GM23338 (cell line): ENCODE results near the gene ENOX1. TPM values are rescaled to one million over a fixed set of nuclear protein-coding genes. Genes with fewer than 3 reads are reported as not detected.

ENCODE experiments used
- ATAC-seq: fragments of 200-7000 bp; cut with Tn5 transposase; 3 replicates; pipeline ENCODE4 v1.9.1; 2020
- DNase-seq: peaks from one replicate; pipeline ENCODE4 v3.0.0-alpha.2; 2015; ENCODE audit warnings: low spot score
- H2AFZ ChIP-seq: fragments of 200-600 bp; sonication (generic); 2 replicates; pipeline ENCODE4 v1.8.0; 2016; ENCODE audit warnings: antibody characterized with exemption, mild to moderate bottlenecking, moderate library complexity
- H3F3A ChIP-seq: fragments of 200-600 bp; sonication (generic); replicated peaks from 2 replicates; pipeline ENCODE4 v1.8.0; 2017; ENCODE audit warnings: antibody characterized with exemption, mixed run types, low read depth
- H3K27ac ChIP-seq: fragments of 200-600 bp; sonication (generic); 2 replicates; pipeline ENCODE4 v1.6.1; 2016; ENCODE audit warnings: low read depth
- H3K27me3 ChIP-seq: fragments of 200-600 bp; sonication (generic); 2 replicates; pipeline ENCODE4 v1.8.0; 2016; ENCODE audit warnings: mild to moderate bottlenecking, mixed run types, moderate library complexity; ENCODE audit not compliant: insufficient read depth
- H3K36me3 ChIP-seq: fragments of 200-600 bp; sonication (generic); 2 replicates; pipeline ENCODE4 v1.8.0; 2016; ENCODE audit warnings: mild to moderate bottlenecking; ENCODE audit not compliant: insufficient read depth
- H3K4me1 ChIP-seq: fragments of 200-600 bp; sonication (generic); 2 replicates; pipeline ENCODE4 v1.8.0; 2016; ENCODE audit warnings: mild to moderate bottlenecking, moderate library complexity; ENCODE audit not compliant: insufficient read depth
- H3K4me2 ChIP-seq: fragments of 200-600 bp; sonication (generic); 2 replicates; pipeline ENCODE4 v1.7.1; 2017; ENCODE audit warnings: mixed run types
- H3K4me3 ChIP-seq: fragments of 200-600 bp; sonication (generic); 2 replicates; pipeline ENCODE4 v1.6.1; 2016; ENCODE audit warnings: mixed run types
- H3K79me2 ChIP-seq: fragments of 200-600 bp; sonication (generic); replicated peaks from 2 replicates; pipeline ENCODE4 v1.8.0; 2017; ENCODE audit warnings: mild to moderate bottlenecking; ENCODE audit not compliant: insufficient read depth
- H3K9me2 ChIP-seq: fragments of 200-600 bp; sonication (generic); 2 replicates; pipeline ENCODE4 v1.8.0; 2017; ENCODE audit not compliant: insufficient read depth
- H4K20me1 ChIP-seq: fragments of 200-600 bp; sonication (generic); replicated peaks from 2 replicates; pipeline ENCODE4 v1.8.0; 2017; ENCODE audit warnings: mild to moderate bottlenecking; ENCODE audit not compliant: insufficient read depth
- H3K27ac Mint-ChIP-seq: 2 replicates; pipeline ENCODE4 v1.8.0; 2020; ENCODE audit warnings: inconsistent platforms, mild to moderate bottlenecking, moderate library complexity, mixed read lengths
- H3K27me3 Mint-ChIP-seq: 3 replicates; pipeline ENCODE4 v1.8.0; 2022; ENCODE audit warnings: low read depth, mild to moderate bottlenecking, moderate library complexity, mixed read lengths, inconsistent platforms; ENCODE audit not compliant: insufficient read depth, poor library complexity
- H3K36me3 Mint-ChIP-seq: 3 replicates; pipeline ENCODE4 v1.8.0; 2021; ENCODE audit warnings: low read depth, mild to moderate bottlenecking, inconsistent platforms, moderate library complexity, mixed read lengths
- H3K4me1 Mint-ChIP-seq: 3 replicates; pipeline ENCODE4 v1.8.0; 2020; ENCODE audit warnings: mild to moderate bottlenecking, inconsistent platforms, mixed read lengths
- H3K4me3 Mint-ChIP-seq: 3 replicates; pipeline ENCODE4 v1.8.0; 2021; ENCODE audit warnings: moderate library complexity, mild to moderate bottlenecking, inconsistent platforms, mixed read lengths
- H3K9me3 Mint-ChIP-seq: 3 replicates; pipeline ENCODE4 v1.8.0; 2020; ENCODE audit warnings: moderate library complexity, mild to moderate bottlenecking, inconsistent platforms, mixed read lengths
- CREB1 ChIP-seq: fragments of 250-450 bp; sonication (Bioruptor Pico); IDR thresholded peaks from 2 replicates; pipeline ENCODE4 v1.5.0; 2020; ENCODE audit warnings: low read depth, mild to moderate bottlenecking, moderate library complexity
- CTCF ChIP-seq, 2 experiments: fragments of 200-600 bp in 1 of 2; sonication (generic) in 1 of 2; conservative IDR thresholded peaks; 2 replicates each; pipeline versions ENCODE4 v1.5.1 to v1.6.1; 2016 to 2017; ENCODE audit warnings: antibody characterized with exemption in 2 of 2, low read depth in 2 of 2, mild to moderate bottlenecking in 2 of 2, moderate library complexity in 1 of 2
- EZH2phosphoT487 ChIP-seq: fragments of 200-600 bp; sonication (generic); IDR thresholded peaks from one replicate; pipeline ENCODE4 v1.8.1; 2018; ENCODE audit warnings: antibody characterized with exemption; ENCODE audit not compliant: unreplicated experiment
- ZNF114 ChIP-seq: fragments of 250-450 bp; sonication (Bioruptor Pico); IDR thresholded peaks from 2 replicates; pipeline ENCODE4 v1.5.0; 2020; ENCODE audit warnings: mild to moderate bottlenecking, moderate library complexity
- ZNF331 ChIP-seq: fragments of 250-450 bp; sonication (Bioruptor Pico); IDR thresholded peaks from 2 replicates; pipeline ENCODE4 v1.5.0; 2020; ENCODE audit warnings: low read depth, mild to moderate bottlenecking, moderate library complexity
- polyA plus RNA-seq: library from polyadenylated mRNA; unstranded; fragments of >200 nt; fragmentation: Nextera tagmentation; extraction: Ambion mirVana; gene quantifications from 2 replicates; pipeline ENCODE4 v1.2.1, GENCODE V29; 2016
- total RNA-seq: library from RNA; depleted of rRNA; stranded (reverse); fragments of >200 nt; shearing (Covaris generic); gene quantifications from 2 replicates; pipeline ENCODE4 v1.2.3, GENCODE V29; 2014
- TF ChIP-seq, protein P1 (sequence below): IDR thresholded peaks from 2 replicates; pipeline ENCODE4 v1.6.1; 2016; ENCODE audit warnings: antibody characterized with exemption

Gene ENOX1
- total and polyA plus RNA-seq, 2 experiments from 2014 or later = 0.66 to 0.81 TPM

DNA sequence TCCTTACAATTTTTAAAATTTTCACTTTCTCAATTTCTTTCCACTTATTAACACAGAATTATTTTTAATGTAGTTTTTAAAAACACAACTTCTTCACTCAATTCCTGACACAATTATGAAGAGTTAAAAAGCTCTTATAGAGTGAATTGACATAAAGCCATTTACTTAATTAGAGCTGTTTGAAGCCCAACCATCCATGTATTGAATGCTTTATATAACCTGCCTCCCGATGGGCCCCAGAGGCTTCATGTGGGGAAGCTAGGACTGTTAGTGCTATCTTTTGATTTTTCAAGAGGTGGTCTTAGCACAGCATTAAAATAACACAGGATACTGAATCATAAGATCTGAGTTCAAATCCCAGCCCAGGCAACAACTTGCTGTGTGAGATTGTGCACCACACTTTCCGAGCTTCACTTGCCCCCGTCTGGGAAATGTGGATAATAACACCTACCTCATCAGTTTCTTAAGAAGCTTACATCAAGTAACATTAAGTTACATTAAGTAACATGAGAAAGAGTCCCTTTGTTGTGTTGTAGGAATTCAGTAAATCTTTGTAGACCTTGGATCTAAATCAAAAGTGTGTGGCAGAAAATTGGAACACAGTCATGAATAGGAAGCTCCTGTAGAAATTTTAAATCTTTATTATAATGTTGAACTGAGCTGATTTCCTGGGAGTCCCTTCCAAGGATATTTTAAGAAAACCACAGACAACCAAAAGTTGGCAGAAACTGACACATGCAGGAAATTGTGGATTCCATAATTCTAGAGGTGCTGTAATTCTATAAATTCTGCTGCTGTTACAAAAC lies 5.5 kb upstream of the ENOX1 start:
- peaks cover 8% of the 10 kb centered on the region for H3K4me1 ChIP-seq
- peaks cover 17% of the 10 kb centered on the region for H3K27me3 Mint-ChIP-seq
- H3K36me3 Mint-ChIP-seq = no peaks in the 10 kb centered on the region
- H3K9me2 ChIP-seq = no peaks in the 10 kb centered on the region
- H2AFZ ChIP-seq = no peak overlapping the region
- no peaks in the 10 kb centered on the region for H3K9me3 Mint-ChIP-seq
- ATAC-seq (no peak), DNase-seq (no peak)
- peaks cover 11% of the 10 kb centered on the region for H3K4me1 Mint-ChIP-seq
- H3K27ac ChIP-seq = no peak overlapping the region
- H3K27me3 ChIP-seq = peaks cover 25% of the 10 kb centered on the region
- H3K27ac Mint-ChIP-seq = no peak overlapping the region
- H3K4me3 Mint-ChIP-seq = no peak overlapping the region
- H3K36me3 ChIP-seq = no peaks in the 10 kb centered on the region
- TF ChIP-seq CREB1 (CRISPR knock-in tag) = no peak
- H3K79me2 ChIP-seq = no peaks in the 10 kb centered on the region
- H3K4me3 ChIP-seq = no peak overlapping the region
- no peak overlapping the region for H3K4me2 ChIP-seq
- no peaks in the 10 kb centered on the region for H4K20me1 ChIP-seq
- no peaks in the 10 kb centered on the region; the same call in 1 of the 2 replicates for H3F3A ChIP-seq

DNA sequence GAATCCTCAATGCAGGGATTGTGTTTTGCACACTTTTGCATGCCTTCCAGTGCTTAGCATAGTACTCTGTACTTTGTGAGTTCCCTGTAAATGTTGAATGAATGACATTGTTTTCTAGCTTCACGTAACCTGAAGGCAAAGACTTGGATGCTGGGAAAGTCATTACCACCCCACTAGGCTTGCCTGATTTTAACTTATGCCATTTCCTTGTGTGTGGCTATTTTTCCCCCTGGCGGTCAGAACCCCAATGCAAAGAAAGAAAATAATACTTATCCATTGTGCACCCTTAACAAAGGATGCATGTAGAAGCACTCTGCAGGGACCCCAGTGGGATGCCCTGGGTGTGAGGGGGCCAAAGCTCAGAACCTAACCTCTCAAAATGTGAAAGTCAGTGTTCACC lies 1.2 kb upstream of the ENOX1 start:
- no peaks in the 10 kb centered on the region for H3K79me2 ChIP-seq
- Mint-ChIP-seq H3K27me3 (peaks cover 30% of the 10 kb centered on the region), H3K36me3 (no peaks in the 10 kb centered on the region), H3K4me3 (peak overlapping the region; percentile 82), H3K27ac (no peak overlapping the region), H3K9me3 (no peaks in the 10 kb centered on the region), H3K4me1 (peaks cover 16% of the 10 kb centered on the region)
- peak overlapping the region; percentile 82 for H3K4me2 ChIP-seq
- no peak overlapping the region for H3K27ac ChIP-seq
- peaks cover 8% of the 10 kb centered on the region for H3K4me1 ChIP-seq
- H4K20me1 ChIP-seq = no peaks in the 10 kb centered on the region
- TF ChIP-seq ZNF331 (CRISPR knock-in tag) (no peak), EZH2phosphoT487 (no peak), ZNF114 (CRISPR knock-in tag) (no peak), CTCF (conservative IDR thresholded peaks at IDR 0.05; ENCODE audit: low read depth in 2 of 2) (peak; percentile 49 to 57)
- TF ChIP-seq, protein P1, sequence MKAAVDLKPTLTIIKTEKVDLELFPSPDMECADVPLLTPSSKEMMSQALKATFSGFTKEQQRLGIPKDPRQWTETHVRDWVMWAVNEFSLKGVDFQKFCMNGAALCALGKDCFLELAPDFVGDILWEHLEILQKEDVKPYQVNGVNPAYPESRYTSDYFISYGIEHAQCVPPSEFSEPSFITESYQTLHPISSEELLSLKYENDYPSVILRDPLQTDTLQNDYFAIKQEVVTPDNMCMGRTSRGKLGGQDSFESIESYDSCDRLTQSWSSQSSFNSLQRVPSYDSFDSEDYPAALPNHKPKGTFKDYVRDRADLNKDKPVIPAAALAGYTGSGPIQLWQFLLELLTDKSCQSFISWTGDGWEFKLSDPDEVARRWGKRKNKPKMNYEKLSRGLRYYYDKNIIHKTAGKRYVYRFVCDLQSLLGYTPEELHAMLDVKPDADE = no peak
- no peaks in the 10 kb centered on the region for H3K9me2 ChIP-seq
- peak; percentile 63 for DNase-seq
- H3K4me3 ChIP-seq = peak overlapping the region; percentile 72
- H3K36me3 ChIP-seq = no peaks in the 10 kb centered on the region
- ATAC-seq = peak; percentile 2; the same call in 2 of the 3 replicates
- H3F3A ChIP-seq = no peaks in the 10 kb centered on the region; the same call in 1 of the 2 replicates
- H2AFZ ChIP-seq = no peak overlapping the region
- H3K27me3 ChIP-seq = peaks cover 65% of the 10 kb centered on the region
